HG03521 (cell line): ENCODE data around the gene LSAMP.
A peak's percentile ranks its signal among the peaks of the same experiment; 100 is the strongest.

Experiments
- ATAC-seq: cut with Tn5 transposase; IDR thresholded peaks from one replicate; pipeline ENCODE4 v1.9.1; 2021; ENCODE audit warnings: mild to moderate bottlenecking, moderate library complexity; ENCODE audit not compliant: unreplicated experiment

LSAMP gene

GRCh38 chr3:115913069-115913686 is 532.1 kb downstream of the LSAMP start:
- ATAC-seq: no peak

- ATAC-seq: no peak
Measured at GRCh38 chr3:115912372-115912771, 532.9 kb downstream of the LSAMP start.

- ATAC-seq: no peak
Measured at GRCh38 chr3:115905871-115906270, 539.4 kb downstream of the LSAMP start.

GRCh38 chr3:115903843-115904242 is 541.4 kb downstream of the LSAMP start:
- no peak for ATAC-seq

- no peak for ATAC-seq
Measured at GRCh38 chr3:115901008-115901407, 544.3 kb downstream of the LSAMP start.

- ATAC-seq: no peak
Measured at GRCh38 chr3:115899535-115899934, 545.8 kb downstream of the LSAMP start.

- no peak for ATAC-seq
Measured at GRCh38 chr3:115898656-115899410, 546.5 kb downstream of the LSAMP start.

GRCh38 chr3:115891006-115891636 is 554.2 kb downstream of the LSAMP start:
- ATAC-seq: no peak

GRCh38 chr3:115890579-115890978 is 554.7 kb downstream of the LSAMP start:
- no peak for ATAC-seq

- ATAC-seq: no peak
Measured at GRCh38 chr3:115885621-115886020, 559.7 kb downstream of the LSAMP start.

GRCh38 chr3:115877615-115877899 is 567.7 kb downstream of the LSAMP start:
- no peak for ATAC-seq

GRCh38 chr3:115876876-115877614 is 568.2 kb downstream of the LSAMP start:
- ATAC-seq: no peak

GRCh38 chr3:115875460-115875859 is 569.8 kb downstream of the LSAMP start:
- ATAC-seq: no peak

- ATAC-seq: no peak
Measured at GRCh38 chr3:115871735-115872134, 573.6 kb downstream of the LSAMP start.

- no peak for ATAC-seq
Measured at GRCh38 chr3:115864911-115865310, 580.4 kb downstream of the LSAMP start.

GRCh38 chr3:115862849-115863248 is 582.4 kb downstream of the LSAMP start:
- ATAC-seq: no peak

- ATAC-seq: no peak
Measured at GRCh38 chr3:115862099-115862498, 583.2 kb downstream of the LSAMP start.

GRCh38 chr3:115861166-115861733 is 584.0 kb downstream of the LSAMP start:
- peak; percentile 56 for ATAC-seq

GRCh38 chr3:115860766-115861165 is 584.5 kb downstream of the LSAMP start:
- ATAC-seq: no peak

GRCh38 chr3:115859002-115859807 is 586.1 kb downstream of the LSAMP start:
- no peak for ATAC-seq
